Measurements from ENCODE around the gene SPAG16.

DNA sequence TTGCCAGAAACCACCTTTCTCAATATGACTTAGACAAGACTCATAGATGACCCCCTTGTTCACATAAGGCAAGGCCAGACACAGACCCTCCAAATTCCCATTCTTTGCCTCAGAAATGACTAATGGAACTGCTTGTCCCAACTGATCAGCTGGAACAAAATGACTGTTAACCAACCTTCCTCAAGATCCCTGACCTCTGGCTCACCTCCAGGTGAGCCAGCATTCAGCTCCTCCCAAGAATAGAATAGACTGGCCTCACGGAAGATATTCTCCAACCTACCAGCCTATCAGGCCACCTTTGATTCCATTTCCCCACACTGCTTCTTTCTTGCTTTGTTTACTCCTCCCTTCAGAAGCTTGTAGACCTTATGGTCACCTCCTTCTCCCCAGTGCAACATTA is 930.8 kb downstream of the SPAG16 start:
- TF ChIP-seq, protein P1, sequence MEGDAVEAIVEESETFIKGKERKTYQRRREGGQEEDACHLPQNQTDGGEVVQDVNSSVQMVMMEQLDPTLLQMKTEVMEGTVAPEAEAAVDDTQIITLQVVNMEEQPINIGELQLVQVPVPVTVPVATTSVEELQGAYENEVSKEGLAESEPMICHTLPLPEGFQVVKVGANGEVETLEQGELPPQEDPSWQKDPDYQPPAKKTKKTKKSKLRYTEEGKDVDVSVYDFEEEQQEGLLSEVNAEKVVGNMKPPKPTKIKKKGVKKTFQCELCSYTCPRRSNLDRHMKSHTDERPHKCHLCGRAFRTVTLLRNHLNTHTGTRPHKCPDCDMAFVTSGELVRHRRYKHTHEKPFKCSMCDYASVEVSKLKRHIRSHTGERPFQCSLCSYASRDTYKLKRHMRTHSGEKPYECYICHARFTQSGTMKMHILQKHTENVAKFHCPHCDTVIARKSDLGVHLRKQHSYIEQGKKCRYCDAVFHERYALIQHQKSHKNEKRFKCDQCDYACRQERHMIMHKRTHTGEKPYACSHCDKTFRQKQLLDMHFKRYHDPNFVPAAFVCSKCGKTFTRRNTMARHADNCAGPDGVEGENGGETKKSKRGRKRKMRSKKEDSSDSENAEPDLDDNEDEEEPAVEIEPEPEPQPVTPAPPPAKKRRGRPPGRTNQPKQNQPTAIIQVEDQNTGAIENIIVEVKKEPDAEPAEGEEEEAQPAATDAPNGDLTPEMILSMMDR (conservative IDR thresholded peaks at IDR 0.05; ENCODE audit: low read length): no peak
- TF ChIP-seq EZH2phosphoT487 (IDR thresholded peaks at IDR 0.05; ENCODE audit: borderline replicate concordance): no peak
